NOMO-1 treated with dmso at 0.1 percent for 144 hours (cell line): ENCODE measurements around the gene FAM32A.

Experiments used
- DNase-seq: peaks from one replicate; lab custom pipeline; 2025; ENCODE audit not compliant: unreplicated experiment; lab: John Stamatoyannopoulos, UW

The FAM32A gene

GRCh38 chr19:16200038-16201010 lies 15.1 kb downstream of the FAM32A start:
- no peak for DNase-seq

DNA sequence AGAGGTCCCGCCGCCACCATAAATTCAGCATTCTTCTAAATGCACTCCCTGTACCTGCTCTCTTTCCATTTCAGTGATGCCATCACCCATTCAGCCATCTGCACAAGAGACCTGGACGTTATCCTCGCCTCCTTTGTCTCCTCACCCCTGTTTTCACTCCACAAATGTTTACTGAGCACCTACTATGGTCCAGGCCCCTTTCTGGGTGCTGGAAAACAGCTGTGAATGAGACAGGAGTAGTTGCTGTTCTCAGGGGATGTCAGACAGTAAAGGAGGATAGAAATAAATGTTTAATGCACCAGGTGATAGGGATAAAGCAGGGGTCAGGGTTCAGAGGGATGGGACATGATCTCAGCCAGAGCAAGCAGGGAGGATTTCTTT lies 15.8 kb downstream of the FAM32A start:
- DNase-seq, result no peak

- DNase-seq, result no peak
These were observed 17.4 kb downstream of the FAM32A start for GRCh38 chr19:16202320-16203255.

DNA sequence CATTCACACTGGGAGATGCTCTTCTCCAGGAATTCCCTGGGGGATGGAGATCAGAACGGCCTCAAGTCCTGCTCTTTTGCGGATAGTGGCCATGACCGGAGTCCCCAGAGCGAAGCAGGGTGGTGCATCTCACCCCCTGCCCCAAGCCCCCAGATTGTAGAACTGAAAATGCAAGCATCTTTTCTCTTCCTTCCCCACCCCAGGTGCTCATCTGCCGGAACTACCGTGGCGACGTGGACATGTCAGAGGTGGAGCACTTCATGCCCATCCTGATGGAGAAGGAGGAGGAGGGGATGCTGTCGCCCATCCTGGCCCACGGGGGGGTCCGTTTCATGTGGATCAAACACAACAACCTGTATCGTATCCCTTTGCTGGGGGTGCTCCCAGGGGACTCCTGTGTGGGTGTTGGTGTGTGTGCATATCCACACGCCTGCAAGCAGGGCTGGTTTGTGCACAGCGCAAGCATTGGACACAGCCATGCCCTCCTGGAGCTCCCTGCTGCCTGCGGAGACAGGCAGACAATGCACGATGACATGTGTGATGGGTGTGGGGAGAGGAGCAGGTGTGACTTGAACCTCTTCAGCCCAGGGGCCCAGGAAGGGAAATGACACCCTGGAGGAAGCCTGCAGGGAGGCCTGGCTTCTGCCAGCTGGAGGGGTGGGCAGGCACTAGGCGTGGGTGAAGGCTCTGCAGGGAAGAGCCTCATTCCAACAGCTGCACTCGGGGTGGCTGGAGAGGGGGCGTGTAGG lies 18.2 kb downstream of the FAM32A start:
- no peak for DNase-seq

DNA sequence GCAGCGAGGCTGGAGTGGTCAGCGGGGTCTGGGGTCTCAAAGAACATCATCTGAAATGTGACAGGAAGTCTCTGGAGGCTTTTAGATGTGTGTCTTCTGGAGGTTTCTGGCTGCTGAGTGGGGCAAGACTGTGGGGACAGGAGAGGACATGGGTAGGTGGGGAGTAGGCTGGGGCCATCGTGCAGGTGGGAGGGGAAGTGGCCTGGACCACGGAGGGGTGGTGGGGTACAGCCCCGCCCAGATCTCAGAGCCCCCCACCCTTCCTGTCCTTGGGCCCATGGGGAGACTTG lies 18.7 kb downstream of the FAM32A start:
- no peak for DNase-seq

- no peak for DNase-seq
These were observed 20.2 kb downstream of the FAM32A start for GRCh38 chr19:16205205-16206045.

DNA sequence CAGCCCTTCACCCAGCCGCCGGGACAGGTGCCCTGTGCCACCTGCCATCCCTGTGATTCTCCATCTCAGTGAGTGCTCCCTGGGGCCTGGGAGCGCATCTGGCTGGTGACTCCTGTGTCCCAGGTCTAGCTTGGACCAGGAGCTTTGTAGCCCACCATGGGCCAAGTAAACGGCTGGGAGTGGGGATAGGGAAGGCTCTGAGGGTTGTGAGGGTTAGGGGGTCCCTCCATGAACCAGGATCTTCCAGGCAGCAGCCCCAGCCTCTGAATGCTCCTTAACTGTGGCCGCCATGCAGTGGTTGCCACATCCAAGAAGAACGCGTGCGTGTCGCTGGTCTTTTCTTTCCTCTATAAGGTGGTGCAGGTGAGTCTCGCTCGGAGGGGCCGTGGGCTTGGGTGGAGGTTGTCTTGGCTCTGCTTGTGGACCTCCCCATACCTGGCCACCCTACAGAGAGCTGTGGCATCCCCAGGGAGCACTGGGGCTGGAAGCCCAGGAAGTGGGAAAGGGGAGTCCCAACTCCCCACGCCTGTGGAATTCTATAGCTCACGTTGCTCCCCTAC lies 20.9 kb downstream of the FAM32A start:
- no peak for DNase-seq

DNA sequence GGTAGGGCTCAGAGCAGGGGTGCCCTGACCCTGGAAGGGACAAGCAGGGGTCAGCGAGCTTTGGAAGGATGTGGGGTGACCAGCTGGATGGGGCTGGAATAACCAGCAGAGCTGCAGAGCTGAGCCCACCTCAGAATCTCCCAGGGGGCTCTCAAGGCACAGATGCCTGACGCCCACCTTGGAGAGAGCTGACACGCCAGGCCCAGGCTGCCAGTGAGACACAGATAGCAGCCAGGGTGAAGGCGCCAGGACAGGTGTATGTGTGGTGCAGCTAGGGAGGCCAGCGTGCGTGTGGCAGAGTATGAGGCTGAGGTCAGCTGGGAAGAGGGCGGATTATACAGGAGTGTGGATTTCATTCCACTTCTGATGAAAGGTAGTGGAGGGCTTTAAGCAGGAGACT lies 21.4 kb downstream of the FAM32A start:
- DNase-seq, result no peak

- DNase-seq, result no peak
These were observed 21.9 kb downstream of the FAM32A start for GRCh38 chr19:16207063-16207462.

DNA sequence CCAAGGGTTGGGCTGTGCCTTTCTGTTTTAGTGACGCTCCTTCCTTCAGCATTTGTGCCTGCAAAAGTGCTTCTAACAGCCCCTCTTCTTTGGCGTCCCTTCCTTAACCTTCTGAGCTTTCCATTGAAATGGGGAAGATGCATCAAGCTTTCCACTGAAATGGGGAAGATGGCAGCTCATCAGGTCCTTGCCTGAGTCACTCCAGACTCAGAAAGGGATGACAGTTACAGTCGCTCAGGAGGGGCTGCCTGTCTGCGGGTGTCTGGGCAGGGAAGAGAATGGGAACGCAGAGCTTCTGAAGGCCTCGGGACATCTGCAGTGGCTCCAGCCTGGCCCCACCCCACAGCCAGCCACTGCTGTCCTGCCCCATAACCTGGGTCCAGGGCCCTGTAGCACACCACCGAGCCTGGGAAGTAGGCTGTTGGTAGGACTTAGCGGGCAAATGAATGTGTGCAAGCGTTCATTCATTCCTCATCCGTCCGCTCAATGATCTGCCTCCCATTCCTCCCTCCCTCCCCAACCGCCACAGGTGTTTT lies 22.3 kb downstream of the FAM32A start:
- DNase-seq, result no peak

DNA sequence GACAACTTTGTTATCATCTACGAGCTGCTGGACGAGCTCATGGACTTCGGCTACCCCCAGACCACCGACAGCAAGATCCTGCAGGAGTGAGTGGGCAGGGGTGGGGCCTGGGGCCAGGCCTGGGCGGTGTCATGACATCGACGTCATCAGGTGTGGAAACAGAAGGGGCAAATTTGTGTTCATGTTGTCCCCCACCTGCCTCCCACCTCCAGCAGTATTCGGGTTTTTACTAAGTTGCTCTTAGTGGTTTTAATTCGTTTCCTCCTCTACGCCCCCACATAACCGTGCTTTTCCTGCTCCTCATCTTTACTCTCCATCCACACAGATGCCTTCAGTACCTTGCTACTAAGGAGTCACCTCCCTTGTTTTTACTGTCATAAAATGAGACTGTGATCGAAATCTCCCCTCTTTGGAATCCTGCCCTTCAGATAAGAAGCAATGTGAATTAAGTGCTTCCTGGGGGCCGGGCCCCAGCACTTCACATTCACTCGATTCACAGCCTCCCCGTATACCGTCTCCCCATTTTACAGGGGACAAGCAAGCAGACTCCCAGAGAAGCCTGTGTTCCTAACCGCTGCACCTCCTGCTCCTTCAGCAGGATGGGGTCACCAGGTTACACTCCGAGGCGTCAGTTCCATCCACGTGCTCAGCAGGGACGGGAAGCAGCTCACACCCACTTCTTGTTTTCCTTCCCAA lies 23.0 kb downstream of the FAM32A start:
- DNase-seq, result no peak

- no peak for DNase-seq
These were observed 23.8 kb downstream of the FAM32A start for GRCh38 chr19:16208847-16209665.

- no peak for DNase-seq
These were observed 25.0 kb downstream of the FAM32A start for GRCh38 chr19:16210168-16210567.

DNA sequence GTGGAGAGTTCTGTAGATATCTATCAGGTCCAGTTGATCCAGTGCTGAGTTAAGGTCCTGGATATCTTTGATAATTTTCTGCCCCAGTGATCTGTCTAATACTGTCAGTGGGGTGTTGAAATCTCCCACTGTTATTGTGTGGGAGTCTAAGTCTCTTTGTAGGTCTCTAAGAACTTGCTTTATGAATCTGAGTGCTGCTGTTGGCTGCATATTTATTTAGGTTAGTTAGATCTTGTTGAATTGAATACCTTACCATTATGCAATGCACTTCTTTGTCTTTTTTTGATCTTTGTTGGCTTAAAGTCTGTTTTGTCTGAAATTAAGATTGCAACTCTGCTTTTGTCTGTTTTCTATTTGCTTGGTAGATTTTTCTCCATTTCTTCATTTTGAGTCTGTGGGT lies 27.9 kb downstream of the FAM32A start:
- DNase-seq, result no peak

DNA sequence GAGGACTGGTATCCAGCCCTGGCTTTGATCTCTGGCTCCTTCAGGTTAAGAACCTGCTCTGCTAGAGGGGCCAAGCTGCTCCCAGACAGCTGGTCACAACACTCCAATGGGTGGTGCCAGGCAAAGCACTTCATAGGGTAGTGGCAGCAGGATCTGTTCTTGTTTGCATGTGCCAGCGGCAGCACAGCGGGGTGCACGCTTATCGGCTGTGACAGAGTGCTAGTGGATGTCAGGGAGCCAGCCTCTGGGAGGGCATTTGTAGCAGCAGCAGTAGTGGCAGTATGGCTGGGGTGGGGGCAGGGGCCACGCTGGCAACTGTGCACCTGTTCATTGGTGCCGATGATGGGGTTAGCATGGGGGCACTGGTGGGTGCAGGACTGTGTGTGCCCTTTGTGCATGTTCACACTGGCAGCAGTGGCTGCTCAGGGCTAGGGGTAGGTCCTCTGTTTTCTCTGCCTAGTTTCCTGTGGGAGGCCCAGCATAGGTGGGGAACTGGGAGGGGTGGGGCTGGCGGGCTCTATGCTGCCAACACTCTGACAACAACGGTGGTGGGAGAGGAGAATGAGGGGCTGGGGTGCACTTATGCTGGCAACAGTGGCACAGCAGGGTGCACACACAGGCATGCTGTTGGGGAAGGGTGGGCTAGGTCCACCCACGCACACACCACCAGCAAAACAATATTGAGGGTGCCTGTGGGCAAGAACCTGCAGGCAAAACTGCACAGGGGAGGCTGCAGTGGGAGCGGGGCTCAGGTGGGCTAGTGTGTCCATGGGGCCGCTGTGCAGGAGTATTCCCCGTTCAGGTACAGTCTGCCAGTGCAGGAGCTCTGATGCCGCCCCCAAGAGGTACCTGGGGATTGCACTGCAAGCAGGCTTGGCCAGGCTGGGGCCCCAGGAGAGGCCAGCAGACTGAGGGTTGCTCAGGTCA lies 31.8 kb downstream of the FAM32A start:
- no peak for DNase-seq

DNA sequence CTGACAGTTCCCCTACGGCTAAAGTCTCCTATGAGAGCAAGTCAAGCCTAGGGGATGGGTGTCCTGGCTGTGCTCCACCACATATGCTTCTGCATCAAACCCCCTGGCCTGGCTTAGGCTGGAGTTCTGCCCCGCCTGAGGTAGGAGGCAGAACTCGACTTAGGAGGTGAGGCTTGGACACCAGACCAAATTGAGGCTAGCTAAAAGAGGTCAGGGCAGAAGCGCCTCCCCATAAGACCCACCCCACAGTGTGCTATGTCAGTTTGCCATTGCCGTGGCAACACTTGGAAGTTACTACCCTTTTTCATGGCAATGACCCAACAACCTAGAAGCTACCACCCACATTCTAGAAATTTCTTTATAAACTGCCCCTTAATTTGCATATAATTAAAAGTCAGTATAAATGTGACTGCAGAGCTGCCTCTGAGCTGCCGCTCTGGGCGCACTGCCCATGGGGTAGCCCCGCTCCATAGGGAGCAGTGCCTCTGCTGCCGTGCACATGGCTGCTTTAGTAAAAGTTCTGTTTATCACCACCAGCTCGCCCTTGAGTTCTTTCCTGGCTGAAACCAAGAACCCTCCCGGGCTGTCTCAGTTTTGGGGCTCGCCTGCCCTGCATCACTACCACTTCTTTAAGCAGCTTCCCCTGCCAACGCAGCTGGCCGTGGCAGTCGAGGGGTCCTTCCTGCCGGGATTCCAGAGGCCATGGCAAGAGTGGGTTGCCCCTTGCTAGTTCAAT lies 32.7 kb downstream of the FAM32A start:
- DNase-seq, result no peak

- no peak for DNase-seq
These were observed 33.6 kb downstream of the FAM32A start for GRCh38 chr19:16218851-16219250.
